GM12891 (cell line): ENCODE results near the gene AFF3.

ENCODE experiments used
- DNase-seq: peaks from one replicate; pipeline ENCODE4 v3.0.0; 2011; ENCODE audit warnings: low spot score; ENCODE audit not compliant: insufficient read length
- FAIRE-seq: peaks from 2 replicates; lab custom pipeline; 2011; peaks lifted over from hg19 to GRCh38; lab: Jason Lieb, UNC
- PAX5 ChIP-seq: IDR thresholded peaks from 2 replicates; pipeline ENCODE4 v1.6.1; 2011; ENCODE audit warnings: low read length, moderate library complexity, mild to moderate bottlenecking; ENCODE audit not compliant: insufficient read depth, severe bottlenecking
- POLR2A ChIP-seq: IDR thresholded peaks from 2 replicates; pipeline ENCODE4 v1.6.1; 2011; ENCODE audit warnings: low read depth, low read length, control low read depth
- POLR2AphosphoS5 ChIP-seq: IDR thresholded peaks from 2 replicates; pipeline ENCODE4 v1.6.1; 2011; ENCODE audit warnings: low read depth, low read length, control low read depth
- POU2F2 ChIP-seq: IDR thresholded peaks from 2 replicates; pipeline ENCODE4 v1.6.1; 2011; ENCODE audit warnings: low read depth, mild to moderate bottlenecking, control low read depth, low read length, moderate library complexity
- SPI1 ChIP-seq: IDR thresholded peaks from 2 replicates; pipeline ENCODE4 v1.6.1; 2011; ENCODE audit warnings: low read depth, low read length, control low read depth
- TAF1 ChIP-seq: IDR thresholded peaks from 2 replicates; pipeline ENCODE4 v1.6.1; 2011; ENCODE audit warnings: low read depth, low read length, control low read depth

The AFF3 gene

GRCh38 chr2:100146657-100146960 lies 4.2 kb upstream of the AFF3 start:
- no peak for FAIRE-seq
- no peak for TF ChIP-seq POLR2A
- no peak for TF ChIP-seq TAF1
- TF ChIP-seq POLR2AphosphoS5 = no peak
- no peak for TF ChIP-seq SPI1
- no peak for TF ChIP-seq POU2F2
- TF ChIP-seq PAX5 = no peak
- DNase-seq = no peak

GRCh38 chr2:100145893-100146656 lies 3.7 kb upstream of the AFF3 start:
- no peak for DNase-seq
- FAIRE-seq = no peak
- TF ChIP-seq TAF1 = no peak
- TF ChIP-seq POLR2AphosphoS5 = no peak
- no peak for TF ChIP-seq POLR2A
- TF ChIP-seq POU2F2 = no peak
- TF ChIP-seq SPI1 = no peak
- no peak for TF ChIP-seq PAX5

GRCh38 chr2:100143286-100143685 lies 896 bp upstream of the AFF3 start:
- TF ChIP-seq POU2F2 (no peak), POLR2AphosphoS5 (no peak), POLR2A (no peak), TAF1 (no peak), PAX5 (no peak), SPI1 (no peak)
- DNase-seq (no peak), FAIRE-seq (no peak)

- no peak for DNase-seq
- no peak for FAIRE-seq
- TF ChIP-seq POLR2A = no peak
- no peak for TF ChIP-seq PAX5
- no peak for TF ChIP-seq TAF1
- no peak for TF ChIP-seq SPI1
- no peak for TF ChIP-seq POU2F2
- no peak for TF ChIP-seq POLR2AphosphoS5
Measured at GRCh38 chr2:100141906-100142305, 484 bp downstream of the AFF3 start.

- TF ChIP-seq POU2F2 (no peak), TAF1 (0 out of 2 replicates have a peak, but pooled peaks have one; percentile 30), POLR2A (peak; percentile 65; the same call in 1 of the 2 replicates), POLR2AphosphoS5 (0 out of 2 replicates have a peak, but pooled peaks have one; percentile 21), PAX5 (no peak), SPI1 (peak; percentile 81)
- FAIRE-seq = peak; percentile 83
- no peak for DNase-seq
Measured at GRCh38 chr2:100140582-100140981, 1.8 kb downstream of the AFF3 start.

GRCh38 chr2:100137866-100138570 lies 4.4 kb downstream of the AFF3 start:
- FAIRE-seq (no peak), DNase-seq (no peak)
- no peak for TF ChIP-seq TAF1
- TF ChIP-seq POLR2AphosphoS5 = no peak
- TF ChIP-seq POU2F2 = no peak

- TF ChIP-seq PAX5 = no peak
- 0 out of 2 replicates have a peak, but pooled peaks have one; percentile 22 for TF ChIP-seq POLR2A
- FAIRE-seq (no peak), DNase-seq (no peak)
Measured at GRCh38 chr2:100137318-100137717, 5.1 kb downstream of the AFF3 start.

GRCh38 chr2:100136310-100136709 lies 6.1 kb downstream of the AFF3 start:
- peak; percentile 64; the same call in 1 of the 2 replicates for TF ChIP-seq POLR2AphosphoS5
- TF ChIP-seq TAF1 = no peak
- peak; percentile 46 for TF ChIP-seq PAX5
- TF ChIP-seq SPI1 = peak; percentile 94
- peak; percentile 76 for TF ChIP-seq POU2F2
- TF ChIP-seq POLR2A = no peak
- no peak for DNase-seq
- FAIRE-seq = peak; percentile 87

GRCh38 chr2:100135415-100135814 lies 7.0 kb downstream of the AFF3 start:
- TF ChIP-seq POU2F2 = 0 out of 2 replicates have a peak, but pooled peaks have one; percentile 17
- peak; percentile 34 for TF ChIP-seq PAX5
- TF ChIP-seq POLR2A = peak; percentile 59; the same call in 1 of the 2 replicates
- TF ChIP-seq TAF1 = no peak
- FAIRE-seq = no peak
- no peak for DNase-seq
